Measurements from ENCODE around the gene SCO2. TPM values are rescaled to one million over a fixed set of nuclear protein-coding genes. Genes with fewer than 3 reads are reported as not detected.
A peak's percentile ranks its signal among the peaks of the same experiment; 100 is the strongest.

SCO2 gene
- total and polyA plus RNA-seq, 9 of the 15 experiments (the other 6 are each of a cell fraction or from before 2014, with no cell fraction given): 0.34 to 4.0 (median 1.1) TPM; not detected in 3

DNA sequence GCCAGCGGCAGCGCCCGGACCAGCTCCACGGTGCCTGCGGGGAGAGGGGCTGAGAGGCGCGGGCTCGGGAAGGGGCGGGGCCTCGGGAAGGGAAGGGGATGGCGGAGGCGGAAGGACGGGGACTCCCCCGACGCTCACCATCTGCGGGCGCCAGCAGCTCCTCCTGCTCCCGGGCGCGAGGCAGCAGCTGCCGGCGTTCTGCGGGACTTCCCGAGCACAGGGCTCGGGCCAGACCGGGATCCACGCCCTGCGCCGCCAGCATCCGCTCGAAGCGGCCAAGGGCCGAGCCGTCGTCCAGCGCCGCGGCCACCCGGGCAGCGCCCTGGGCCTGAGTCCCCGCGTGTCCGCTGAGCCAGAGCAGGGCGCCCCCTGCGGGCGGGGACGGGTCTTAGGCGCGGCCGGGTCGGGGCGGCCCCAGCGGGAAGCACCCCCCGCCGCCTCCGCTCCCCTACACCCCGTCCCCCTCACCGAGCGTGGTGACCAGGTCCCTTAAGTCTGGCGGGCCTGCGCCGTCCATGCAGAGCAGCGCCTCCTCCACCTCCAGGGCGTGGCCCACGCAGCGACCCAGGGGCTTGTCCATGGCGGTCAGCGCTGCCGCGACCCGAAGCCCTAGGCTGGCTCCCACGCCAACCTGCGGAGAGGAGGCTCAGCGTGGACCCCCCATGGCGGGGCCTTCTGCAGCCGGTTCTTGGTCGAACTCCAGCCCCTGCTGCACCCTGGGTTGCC, 873 bp upstream of the SCO2 start (continued):
- TF ChIP-seq ZZZ3 (IDR thresholded peaks at IDR 0.05) (no peak), XRCC5 (IDR thresholded peaks at IDR 0.05; ENCODE audit: low read depth, low read length) (no peak), ZNF124 (CRISPR knock-in tag; IDR thresholded peaks at IDR 0.05) (no peak), NR2F6 (CRISPR knock-in tag; IDR thresholded peaks at IDR 0.05) (no peak), SRSF7 (optimal IDR thresholded peaks at IDR 0.05; ENCODE audit: low read depth, low read length) (no peak), POLR3G (IDR thresholded peaks at IDR 0.05; ENCODE audit: extremely low read depth, insufficient read length, insufficient replicate concordance) (no peak), CHD2 (IDR thresholded peaks at IDR 0.05; ENCODE audit: low read depth, low read length) (no peak), RBBP5 (IDR thresholded peaks at IDR 0.05; ENCODE audit: borderline replicate concordance, insufficient read depth, low read length, poor library complexity, severe bottlenecking) (peak; percentile 39), RHOXF2B (CRISPR knock-in tag; conservative IDR thresholded peaks at IDR 0.05) (no peak), KLF16 (IDR thresholded peaks at IDR 0.05) (no peak), BRCA1 (IDR thresholded peaks at IDR 0.05) (no peak), BRCA1 (CRISPR knock-in tag; IDR thresholded peaks at IDR 0.05) (no peak), DMBX1 (CRISPR knock-in tag; IDR thresholded peaks at IDR 0.05; ENCODE audit: borderline replicate concordance) (0 out of 2 replicates have a peak, but pooled peaks have one; percentile 36), ZNF384 (IDR thresholded peaks at IDR 0.05; ENCODE audit: low read depth, low read length) (no peak), KAT2B (IDR thresholded peaks at IDR 0.05; ENCODE audit: low read depth, low read length) (no peak), TFAM (CRISPR knock-in tag; conservative IDR thresholded peaks at IDR 0.05) (no peak), SMARCE1 (IDR thresholded peaks at IDR 0.05) (no peak), ZKSCAN3 (CRISPR knock-in tag; IDR thresholded peaks at IDR 0.05) (no peak), HLTF (IDR thresholded peaks at IDR 0.05) (no peak)
- TF ChIP-seq, protein P1, sequence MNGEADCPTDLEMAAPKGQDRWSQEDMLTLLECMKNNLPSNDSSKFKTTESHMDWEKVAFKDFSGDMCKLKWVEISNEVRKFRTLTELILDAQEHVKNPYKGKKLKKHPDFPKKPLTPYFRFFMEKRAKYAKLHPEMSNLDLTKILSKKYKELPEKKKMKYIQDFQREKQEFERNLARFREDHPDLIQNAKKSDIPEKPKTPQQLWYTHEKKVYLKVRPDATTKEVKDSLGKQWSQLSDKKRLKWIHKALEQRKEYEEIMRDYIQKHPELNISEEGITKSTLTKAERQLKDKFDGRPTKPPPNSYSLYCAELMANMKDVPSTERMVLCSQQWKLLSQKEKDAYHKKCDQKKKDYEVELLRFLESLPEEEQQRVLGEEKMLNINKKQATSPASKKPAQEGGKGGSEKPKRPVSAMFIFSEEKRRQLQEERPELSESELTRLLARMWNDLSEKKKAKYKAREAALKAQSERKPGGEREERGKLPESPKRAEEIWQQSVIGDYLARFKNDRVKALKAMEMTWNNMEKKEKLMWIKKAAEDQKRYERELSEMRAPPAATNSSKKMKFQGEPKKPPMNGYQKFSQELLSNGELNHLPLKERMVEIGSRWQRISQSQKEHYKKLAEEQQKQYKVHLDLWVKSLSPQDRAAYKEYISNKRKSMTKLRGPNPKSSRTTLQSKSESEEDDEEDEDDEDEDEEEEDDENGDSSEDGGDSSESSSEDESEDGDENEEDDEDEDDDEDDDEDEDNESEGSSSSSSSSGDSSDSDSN (IDR thresholded peaks at IDR 0.05; ENCODE audit: borderline replicate concordance in 1 of 2, low read depth in 2 of 2, low read length in 2 of 2): 0 out of 4 replicates have a peak, but pooled peaks of 1 of the 2 experiments have one; percentile 1
- TF ChIP-seq, protein P2, sequence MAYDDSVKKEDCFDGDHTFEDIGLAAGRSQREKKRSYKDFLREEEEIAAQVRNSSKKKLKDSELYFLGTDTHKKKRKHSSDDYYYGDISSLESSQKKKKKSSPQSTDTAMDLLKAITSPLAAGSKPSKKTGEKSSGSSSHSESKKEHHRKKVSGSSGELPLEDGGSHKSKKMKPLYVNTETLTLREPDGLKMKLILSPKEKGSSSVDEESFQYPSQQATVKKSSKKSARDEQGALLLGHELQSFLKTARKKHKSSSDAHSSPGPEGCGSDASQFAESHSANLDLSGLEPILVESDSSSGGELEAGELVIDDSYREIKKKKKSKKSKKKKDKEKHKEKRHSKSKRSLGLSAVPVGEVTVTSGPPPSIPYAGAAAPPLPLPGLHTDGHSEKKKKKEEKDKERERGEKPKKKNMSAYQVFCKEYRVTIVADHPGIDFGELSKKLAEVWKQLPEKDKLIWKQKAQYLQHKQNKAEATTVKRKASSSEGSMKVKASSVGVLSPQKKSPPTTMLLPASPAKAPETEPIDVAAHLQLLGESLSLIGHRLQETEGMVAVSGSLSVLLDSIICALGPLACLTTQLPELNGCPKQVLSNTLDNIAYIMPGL (CRISPR knock-in tag; IDR thresholded peaks at IDR 0.05): peak; percentile 58; the same call in 1 of the 2 replicates
- TF ChIP-seq, protein P3, sequence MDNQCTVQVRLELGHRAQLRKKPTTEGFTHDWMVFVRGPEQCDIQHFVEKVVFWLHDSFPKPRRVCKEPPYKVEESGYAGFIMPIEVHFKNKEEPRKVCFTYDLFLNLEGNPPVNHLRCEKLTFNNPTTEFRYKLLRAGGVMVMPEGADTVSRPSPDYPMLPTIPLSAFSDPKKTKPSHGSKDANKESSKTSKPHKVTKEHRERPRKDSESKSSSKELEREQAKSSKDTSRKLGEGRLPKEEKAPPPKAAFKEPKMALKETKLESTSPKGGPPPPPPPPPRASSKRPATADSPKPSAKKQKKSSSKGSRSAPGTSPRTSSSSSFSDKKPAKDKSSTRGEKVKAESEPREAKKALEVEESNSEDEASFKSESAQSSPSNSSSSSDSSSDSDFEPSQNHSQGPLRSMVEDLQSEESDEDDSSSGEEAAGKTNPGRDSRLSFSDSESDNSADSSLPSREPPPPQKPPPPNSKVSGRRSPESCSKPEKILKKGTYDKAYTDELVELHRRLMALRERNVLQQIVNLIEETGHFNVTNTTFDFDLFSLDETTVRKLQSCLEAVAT (IDR thresholded peaks at IDR 0.05): no peak
- TF ChIP-seq, protein P4, sequence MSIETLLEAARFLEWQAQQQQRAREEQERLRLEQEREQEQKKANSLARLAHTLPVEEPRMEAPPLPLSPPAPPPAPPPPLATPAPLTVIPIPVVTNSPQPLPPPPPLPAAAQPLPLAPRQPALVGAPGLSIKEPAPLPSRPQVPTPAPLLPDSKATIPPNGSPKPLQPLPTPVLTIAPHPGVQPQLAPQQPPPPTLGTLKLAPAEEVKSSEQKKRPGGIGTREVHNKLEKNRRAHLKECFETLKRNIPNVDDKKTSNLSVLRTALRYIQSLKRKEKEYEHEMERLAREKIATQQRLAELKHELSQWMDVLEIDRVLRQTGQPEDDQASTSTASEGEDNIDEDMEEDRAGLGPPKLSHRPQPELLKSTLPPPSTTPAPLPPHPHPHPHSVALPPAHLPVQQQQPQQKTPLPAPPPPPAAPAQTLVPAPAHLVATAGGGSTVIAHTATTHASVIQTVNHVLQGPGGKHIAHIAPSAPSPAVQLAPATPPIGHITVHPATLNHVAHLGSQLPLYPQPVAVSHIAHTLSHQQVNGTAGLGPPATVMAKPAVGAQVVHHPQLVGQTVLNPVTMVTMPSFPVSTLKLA (conservative IDR thresholded peaks at IDR 0.05): peak in 1 of 2 experiments; percentile 4; a peak in 1 of 4 replicates
